HAP-1 (cell line): Measurements from ENCODE around the gene CEP295NL.
"Not testable (repeated sequence)": the region's sequence is repeated elsewhere in the genome, so short reads cannot be mapped to it uniquely, and the experiment has no call there.

Source experiments
- DNase-seq, 2 experiments: peaks; one replicate each; pipeline ENCODE4 v3.0.0-alpha.2; 2016 to 2020; ENCODE audit warnings: low spot score in 2 of 2
- H3K27me3 ChIP-seq: fragments of 250-450 bp; sonication (Bioruptor Pico); 2 replicates; pipeline ENCODE4 v1.5.1; 2020; ENCODE audit warnings: low read depth, mild to moderate bottlenecking, moderate library complexity
- H3K36me3 ChIP-seq: fragments of 250-450 bp; sonication (Bioruptor Pico); replicated peaks from 2 replicates; pipeline ENCODE4 v1.5.1; 2020; ENCODE audit warnings: mild to moderate bottlenecking
- H3K4me1 ChIP-seq: fragments of 250-450 bp; sonication (Bioruptor Pico); 2 replicates; pipeline ENCODE4 v1.5.1; 2020; ENCODE audit warnings: mild to moderate bottlenecking
- H3K4me3 ChIP-seq: fragments of 250-450 bp; sonication (Bioruptor Pico); 2 replicates; pipeline ENCODE4 v1.5.1; 2020; ENCODE audit warnings: mild to moderate bottlenecking, moderate library complexity
- H3K9me3 ChIP-seq: fragments of 250-450 bp; sonication (Bioruptor Pico); 2 replicates; pipeline ENCODE4 v1.5.1; 2020; ENCODE audit warnings: mild to moderate bottlenecking, moderate library complexity
- in situ Hi-C: fragments of 300-500 bp; cut with MboI; formaldehyde crosslinking; loops from 3 replicates; pipeline ENCODE4 v1.14.3; 2020; ENCODE audit warnings: low sequenced_read_pairs, inconsistent platforms, mixed read lengths

Gene CEP295NL

GRCh38 chr17:78922816-78923498 lies 20.0 kb upstream of the CEP295NL start:
- Histone ChIP-seq H3K9me3 (no peaks in the 10 kb centered on the region), H3K4me1 (peaks cover 8% of the 10 kb centered on the region), H3K27me3 (no peaks in the 10 kb centered on the region), H3K36me3 (no peaks in the 10 kb centered on the region), H3K4me3 (no peak overlapping the region)
- in situ Hi-C loops, result no loop called here
- no peak for DNase-seq

GRCh38 chr17:78921437-78921971 lies 18.5 kb upstream of the CEP295NL start:
- no peaks in the 10 kb centered on the region for H3K27me3 ChIP-seq
- H3K9me3 ChIP-seq, result no peaks in the 10 kb centered on the region
- peaks cover 8% of the 10 kb centered on the region for H3K4me1 ChIP-seq
- no peaks in the 10 kb centered on the region for H3K36me3 ChIP-seq
- in situ Hi-C loops, result no loop called here
- no peak overlapping the region for H3K4me3 ChIP-seq
- DNase-seq, result no peak

- no peaks in the 10 kb centered on the region for H3K27me3 ChIP-seq
- H3K4me3 ChIP-seq, result no peak overlapping the region
- in situ Hi-C loops, result no loop called here
- DNase-seq, result no peak
- no peaks in the 10 kb centered on the region for H3K36me3 ChIP-seq
- no peaks in the 10 kb centered on the region for H3K9me3 ChIP-seq
- H3K4me1 ChIP-seq, result peaks cover 5% of the 10 kb centered on the region
Measured at GRCh38 chr17:78920528-78920927, 17.5 kb upstream of the CEP295NL start.

DNA sequence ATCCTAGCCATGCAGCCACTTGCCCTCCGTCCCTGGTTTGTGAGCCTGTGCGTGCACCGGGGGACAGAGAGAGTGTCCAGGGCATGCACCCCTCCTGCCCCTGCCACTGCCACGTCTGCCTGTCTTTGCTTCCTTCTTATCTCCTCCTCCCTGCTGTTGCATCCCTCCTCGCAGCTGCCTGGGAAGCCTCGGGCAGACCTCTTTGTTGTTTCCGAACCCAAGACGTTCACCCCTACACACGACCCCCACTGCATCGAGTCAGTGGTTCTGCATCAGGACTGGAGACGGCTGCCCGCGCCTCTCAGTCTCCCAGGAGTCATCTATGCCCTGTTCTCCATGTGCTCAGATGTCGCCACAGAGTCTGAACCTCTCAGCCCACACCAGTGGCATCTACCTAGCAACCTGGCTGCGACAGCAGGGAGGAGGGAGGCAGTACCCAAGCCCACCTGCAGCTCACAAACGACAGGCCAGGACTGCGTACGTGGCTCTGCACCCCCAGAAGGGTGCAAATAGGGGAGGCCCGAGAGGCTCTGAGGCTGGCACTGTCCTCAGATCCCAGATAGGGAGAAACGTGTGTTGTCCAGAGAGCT lies 17.0 kb upstream of the CEP295NL start:
- in situ Hi-C loops, result no loop called here

DNA sequence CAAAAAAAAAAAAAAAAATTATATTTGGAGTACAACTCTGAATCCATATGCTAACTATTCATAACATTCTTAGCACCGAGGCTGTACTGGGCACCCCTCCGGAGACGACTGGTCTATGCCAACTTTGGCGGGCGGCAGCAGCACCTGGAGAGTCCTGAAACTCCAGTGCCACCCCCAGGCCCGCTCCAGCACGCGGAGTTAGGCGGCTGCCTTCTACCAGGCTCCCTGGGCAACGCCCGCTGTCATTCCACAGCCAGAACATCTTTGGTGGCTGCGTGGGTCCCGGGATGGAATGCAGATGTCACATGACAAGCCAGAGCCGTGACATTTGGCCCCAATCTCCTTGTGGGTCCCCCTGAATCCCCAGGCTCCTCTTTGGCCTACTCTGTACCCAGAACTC lies 16.0 kb upstream of the CEP295NL start:
- in situ Hi-C loops, result no loop called here
- H3K4me1 ChIP-seq, result peaks cover 3% of the 10 kb centered on the region
- DNase-seq, result no peak

More for the DNA sequence above, 17.0 kb upstream of the CEP295NL start:
- Histone ChIP-seq H3K27me3 (no peaks in the 10 kb centered on the region), H3K4me1 (peaks cover 5% of the 10 kb centered on the region), H3K4me3 (no peak overlapping the region), H3K36me3 (no peaks in the 10 kb centered on the region), H3K9me3 (no peaks in the 10 kb centered on the region)
- no peak for DNase-seq

DNA sequence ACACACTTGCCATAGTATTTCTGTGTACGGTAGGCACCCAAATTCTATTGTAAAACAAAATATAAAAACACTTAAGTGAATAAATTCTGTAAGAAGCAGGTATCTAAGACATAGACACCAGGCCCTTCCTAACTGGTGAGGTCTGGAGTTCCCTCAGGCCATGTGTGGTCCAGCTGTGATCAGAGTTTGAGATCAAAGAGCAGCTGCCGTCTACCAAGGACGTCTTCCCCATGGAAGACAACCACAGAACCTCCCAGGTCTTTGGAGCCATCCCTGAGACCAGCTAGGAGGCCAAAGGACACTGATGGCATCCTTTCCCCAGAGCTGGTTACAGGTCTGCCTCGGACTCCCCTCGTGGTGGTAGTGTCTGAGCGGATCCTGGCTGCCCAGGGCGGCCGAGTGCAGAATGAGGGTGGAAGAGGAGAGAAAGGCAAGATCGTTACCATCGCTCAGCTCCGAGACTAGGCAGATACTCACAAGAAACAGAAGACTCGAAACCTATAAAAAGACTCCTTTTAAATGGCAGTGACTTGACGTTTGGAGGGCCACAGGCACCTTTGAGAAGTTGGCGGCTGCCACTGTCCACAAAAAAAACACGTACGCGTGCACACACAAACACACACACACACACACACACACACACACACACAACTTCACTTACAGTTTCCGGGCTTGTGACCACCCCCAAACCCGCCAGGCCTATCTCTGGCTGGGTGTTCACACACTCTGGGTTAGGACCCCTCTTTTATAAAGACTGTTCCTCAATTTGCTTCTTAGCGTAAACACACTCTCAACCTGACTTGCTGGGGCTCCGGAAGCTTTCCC lies 14.7 kb upstream of the CEP295NL start:
- no peaks in the 10 kb centered on the region for H3K9me3 ChIP-seq
- DNase-seq, result no peak
- in situ Hi-C loops, result no loop called here
- H3K36me3 ChIP-seq, result no peaks in the 10 kb centered on the region
- H3K4me1 ChIP-seq, result no peaks in the 10 kb centered on the region
- H3K4me3 ChIP-seq, result no peak overlapping the region
- H3K27me3 ChIP-seq, result no peaks in the 10 kb centered on the region

More for the DNA sequence above, 16.0 kb upstream of the CEP295NL start:
- Histone ChIP-seq H3K27me3 (no peaks in the 10 kb centered on the region), H3K36me3 (no peaks in the 10 kb centered on the region), H3K4me3 (no peak overlapping the region), H3K9me3 (no peaks in the 10 kb centered on the region)

DNA sequence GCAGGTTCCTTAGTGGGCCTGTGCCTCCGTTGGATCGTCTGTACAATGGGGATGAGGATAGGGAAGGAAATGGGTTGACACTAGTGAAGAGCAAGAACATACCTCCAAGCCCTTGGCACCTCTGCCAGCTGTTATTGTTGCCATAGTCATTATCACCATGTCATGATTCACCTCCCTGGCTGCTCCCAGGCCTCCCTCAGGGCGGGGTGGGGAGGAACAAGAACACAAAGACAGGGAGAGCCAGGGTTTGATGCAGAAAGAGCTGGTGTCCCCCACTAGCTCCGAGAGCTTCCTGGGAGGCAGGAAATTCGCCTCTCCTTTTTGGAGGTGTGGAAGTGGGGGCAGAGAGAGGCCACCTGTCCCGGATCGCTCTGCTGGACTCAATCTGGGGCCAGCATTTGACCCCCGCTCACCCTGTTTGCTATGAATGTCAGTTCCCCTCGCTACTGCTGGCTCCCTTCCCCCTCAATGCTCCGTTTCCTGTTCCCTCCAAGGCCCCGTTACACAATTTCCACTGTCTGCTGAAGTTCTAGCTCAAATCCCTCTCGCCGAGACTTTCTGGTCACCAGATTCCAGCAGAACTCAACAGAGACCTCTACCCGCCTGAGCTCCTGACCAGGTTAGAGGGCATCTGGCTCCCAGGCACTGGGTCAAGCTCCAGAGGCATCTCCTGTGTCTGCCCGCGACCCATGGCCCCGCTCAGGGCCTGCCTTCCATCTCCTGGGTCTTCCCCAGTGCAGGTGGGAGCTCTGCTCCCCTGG lies 13.1 kb upstream of the CEP295NL start:
- Histone ChIP-seq H3K36me3 (no peaks in the 10 kb centered on the region), H3K27me3 (no peaks in the 10 kb centered on the region), H3K4me1 (no peaks in the 10 kb centered on the region), H3K4me3 (no peak overlapping the region), H3K9me3 (no peaks in the 10 kb centered on the region)
- no peak for DNase-seq
- in situ Hi-C loops, result no loop called here

DNA sequence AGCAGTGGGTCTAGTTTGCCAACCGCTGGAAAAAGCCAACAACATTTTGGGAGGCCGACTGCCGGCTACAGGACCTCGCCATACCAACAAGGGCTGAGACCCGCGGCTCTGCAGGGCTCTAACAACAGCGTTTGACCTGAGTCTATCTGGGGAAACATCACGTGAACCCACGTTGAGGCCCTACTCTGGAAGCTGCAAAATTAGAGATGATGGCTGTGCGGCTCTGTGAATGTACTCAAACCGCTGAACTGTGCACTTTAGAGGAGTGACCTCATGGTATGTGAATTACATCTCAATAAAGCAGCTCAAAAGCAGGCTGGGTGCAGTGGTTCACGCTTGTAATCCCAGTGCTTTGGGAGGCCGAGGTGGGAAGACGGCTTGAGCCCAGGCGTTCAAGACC lies 10.1 kb upstream of the CEP295NL start:
- no peak for DNase-seq
- no peaks in the 10 kb centered on the region; the same call in 1 of the 2 replicates for H3K4me1 ChIP-seq
- in situ Hi-C loops, result no loop called here
- H3K36me3 ChIP-seq, result no peaks in the 10 kb centered on the region
- H3K9me3 ChIP-seq, result no peaks in the 10 kb centered on the region
- no peak overlapping the region for H3K4me3 ChIP-seq
- H3K27me3 ChIP-seq, result no peaks in the 10 kb centered on the region

- no peaks in the 10 kb centered on the region; the same call in 1 of the 2 replicates for H3K4me1 ChIP-seq
- H3K4me3 ChIP-seq, result no peak overlapping the region
- in situ Hi-C loops, result no loop called here
- no peaks in the 10 kb centered on the region for H3K36me3 ChIP-seq
- H3K27me3 ChIP-seq, result no peaks in the 10 kb centered on the region
- H3K9me3 ChIP-seq, result no peaks in the 10 kb centered on the region
- no peak for DNase-seq
Measured at GRCh38 chr17:78912082-78912481, 9.1 kb upstream of the CEP295NL start.

DNA sequence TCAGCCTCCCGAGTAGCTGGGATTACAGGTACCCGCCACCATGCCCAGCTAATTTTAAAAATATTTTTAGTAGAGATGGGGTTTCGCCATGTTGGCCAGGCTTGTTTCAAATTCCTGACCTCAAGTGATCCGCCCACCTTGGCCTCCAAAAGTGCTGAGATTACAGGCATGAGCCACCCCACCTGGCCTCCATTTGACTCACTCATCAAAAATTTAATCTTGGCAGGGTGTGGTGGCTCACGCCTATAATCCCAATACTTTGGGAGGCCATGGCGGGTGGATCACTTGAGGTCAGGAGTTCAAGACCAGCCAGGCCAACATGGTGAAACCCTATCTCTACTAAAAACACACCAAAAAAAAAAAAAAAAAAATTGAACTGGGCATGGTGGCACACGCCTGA lies 8.5 kb upstream of the CEP295NL start:
- DNase-seq, H3K9me3 ChIP-seq, H3K4me3 ChIP-seq, in situ Hi-C loops, H3K36me3 ChIP-seq, H3K4me1 ChIP-seq, H3K27me3 ChIP-seq: not testable (repeated sequence)

GRCh38 chr17:78910497-78911284 lies 7.7 kb upstream of the CEP295NL start:
- Histone ChIP-seq H3K9me3 (no peaks in the 10 kb centered on the region), H3K4me3 (no peak overlapping the region), H3K27me3 (no peaks in the 10 kb centered on the region), H3K4me1 (no peaks in the 10 kb centered on the region; the same call in 1 of the 2 replicates), H3K36me3 (no peaks in the 10 kb centered on the region)
- in situ Hi-C loops, result no loop called here
- DNase-seq, result no peak

DNA sequence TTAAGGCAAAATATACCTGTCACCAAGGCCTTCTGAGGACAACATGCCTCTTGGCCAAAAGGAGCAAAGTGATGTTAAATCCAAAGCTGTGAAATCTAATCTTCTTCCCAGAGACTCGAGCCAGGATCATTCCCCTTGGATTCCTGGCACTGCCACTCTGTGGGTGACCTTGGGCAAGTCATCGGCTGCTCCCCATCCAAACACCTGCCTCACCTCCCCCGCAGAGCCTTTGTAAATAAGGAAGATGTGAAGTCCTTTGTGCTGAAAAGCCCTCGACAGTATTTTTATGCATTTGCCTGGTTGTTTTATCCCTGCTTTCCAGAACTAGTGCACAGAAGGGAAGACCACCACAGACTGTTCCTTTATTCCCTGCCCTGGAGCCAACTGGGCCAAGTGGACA lies 5.4 kb upstream of the CEP295NL start:
- H3K4me1 ChIP-seq, result no peaks in the 10 kb centered on the region; the same call in 1 of the 2 replicates
- no peaks in the 10 kb centered on the region for H3K36me3 ChIP-seq

DNA sequence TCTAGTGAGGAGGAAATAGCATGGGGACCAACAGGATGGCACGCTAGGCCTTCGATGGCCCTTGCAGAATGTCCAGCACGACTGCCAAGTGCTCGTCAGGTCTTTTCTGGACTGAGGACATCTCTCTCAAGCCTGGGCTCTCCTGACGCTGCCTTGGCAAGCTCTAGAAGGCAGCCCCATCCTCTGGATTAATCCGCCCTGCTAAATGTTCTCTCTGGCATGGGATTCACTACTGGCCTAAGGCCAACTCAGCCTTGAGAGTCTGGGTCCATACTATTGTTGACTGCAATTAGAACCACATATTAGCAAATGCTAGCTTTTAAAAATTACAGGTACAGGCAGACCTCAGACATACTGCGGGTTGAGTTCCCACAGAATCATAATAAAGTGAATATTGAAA lies 2.5 kb upstream of the CEP295NL start:
- in situ Hi-C loops, result no loop called here
- peaks cover 4% of the 10 kb centered on the region for H3K9me3 ChIP-seq
- DNase-seq, result no peak
- no peaks in the 10 kb centered on the region; the same call in none of the 2 replicates for H3K4me1 ChIP-seq
- no peaks in the 10 kb centered on the region for H3K36me3 ChIP-seq
- no peak overlapping the region for H3K4me3 ChIP-seq
- no peaks in the 10 kb centered on the region for H3K27me3 ChIP-seq

More for the DNA sequence above, 5.4 kb upstream of the CEP295NL start:
- no peaks in the 10 kb centered on the region for H3K27me3 ChIP-seq
- no peak overlapping the region for H3K4me3 ChIP-seq
- H3K9me3 ChIP-seq, result no peaks in the 10 kb centered on the region
- in situ Hi-C loops, result no loop called here
- DNase-seq, result no peak
